OCI-LY3 (cell line): ENCODE data around the gene GANAB.

Source experiments
- CTCF ChIP-seq: fragments of 200-600, 300-600 bp; sonication (generic); IDR thresholded peaks from 2 replicates; pipeline ENCODE4 v1.5.1; 2014; ENCODE audit warnings: antibody characterized with exemption, low read length, low read depth
- EZH2phosphoT487 ChIP-seq: fragments of 200-600 bp; shearing (Covaris generic); IDR thresholded peaks from 2 replicates; pipeline ENCODE4 v1.6.1; 2018; ENCODE audit warnings: antibody characterized with exemption, mixed run types, low read depth

- TF ChIP-seq CTCF (no peak), EZH2phosphoT487 (no peak)
These were observed 70.6 kb downstream of the GANAB start for GRCh38 chr11:62575837-62576236.
